Breast epithelium (tissue), 4 donors: ENCODE measurements around the gene GRPR. TPM values are rescaled to one million over a fixed set of nuclear protein-coding genes. Genes with fewer than 3 reads are reported as not detected.

Experiments used
- DNase-seq, 2 donors: peaks; one replicate each; pipeline ENCODE4 v3.0.0-alpha.2; 2019; ENCODE audit warnings: low spot score in 2 of 2
- H3K27ac ChIP-seq, 2 donors: fragments of 200-600 bp; sonication (generic) in 1 of 2; one replicate each; pipeline ENCODE4 v1.5.1; 2016 to 2019; ENCODE audit warnings: mild to moderate bottlenecking in 1 of 2
- H3K27me3 ChIP-seq, 2 donors: fragments of 200-600 bp; sonication (generic) in 1 of 2; one replicate each; pipeline versions ENCODE4 v1.5.1 to v1.6.0; 2017 to 2019; ENCODE audit warnings: control low read depth in 1 of 2, mild to moderate bottlenecking in 1 of 2
- H3K36me3 ChIP-seq: fragments of 200-600 bp; one replicate; pipeline ENCODE4 v1.5.1; 2019
- H3K4me1 ChIP-seq, 2 donors: fragments of 200-600 bp; sonication (generic); one replicate each; pipeline ENCODE4 v1.5.1; 2016 to 2019; ENCODE audit warnings: control low read depth in 1 of 2
- H3K4me3 ChIP-seq, 3 donors: fragments of 200-600 bp; sonication (generic); 1 replicate in 2 of 3; 2 replicates in 1 of 3; pipeline ENCODE4 v1.5.1; 2016 to 2019; ENCODE audit warnings: mild to moderate bottlenecking in 3 of 3, moderate library complexity in 2 of 3
- H3K9me3 ChIP-seq, 2 donors: fragments of 200-600 bp; sonication (generic) in 1 of 2; one replicate each; pipeline ENCODE4 v1.5.1; 2016 to 2019; ENCODE audit warnings: control low read depth in 1 of 2
- CTCF ChIP-seq, 3 donors: fragments of 450-650 bp; IDR thresholded peaks; one replicate each; pipeline ENCODE4 v1.5.1; 2016 to 2017; ENCODE audit warnings: antibody characterized with exemption in 3 of 3, mild to moderate bottlenecking in 3 of 3, moderate library complexity in 3 of 3
- POLR2A ChIP-seq: fragments of 450-650 bp; IDR thresholded peaks from one replicate; pipeline ENCODE4 v1.6.1; 2016; ENCODE audit warnings: antibody characterized with exemption, mild to moderate bottlenecking, moderate library complexity
- POLR2AphosphoS5 ChIP-seq, 3 donors: sonication (generic); formaldehyde crosslinking; IDR thresholded peaks; one replicate each; pipeline ENCODE4 v1.6.1; 2017; ENCODE audit warnings: antibody characterized with exemption in 3 of 3
- intact Hi-C: fragments of 100-400 bp; cut with DNase I; formaldehyde crosslinking; loops from one replicate; pipeline ENCODE4 v1.15.1; 2023; ENCODE audit warnings: low total_unique reads
- total RNA-seq, 3 donors: library from RNA; depleted of rRNA; stranded (reverse); fragments of >200 nt; gene quantifications; one replicate each; pipeline ENCODE4 v1.1.0, GENCODE V29; 2016

The GRPR gene
- total RNA-seq, 3 donors from 2014 or later, result 5.3 to 6.2 TPM; not detected in 1

GRCh38 chrX:16119353-16120220 is 3.8 kb upstream of the GRPR start:
- DNase-seq, result no peak
- Histone ChIP-seq H3K27me3 (peaks cover 0 to 36% of the 10 kb centered on the region in 2 donors), H3K27ac (no peak overlapping the region), H3K36me3 (no peaks in the 10 kb centered on the region), H3K9me3 (peaks cover 0 to 13% of the 10 kb centered on the region in 2 donors), H3K4me1 (no peaks in the 10 kb centered on the region), H3K4me3 (no peak overlapping the region)
- intact Hi-C loops, result no loop called here
- TF ChIP-seq POLR2A (no peak), CTCF (IDR thresholded peaks at IDR 0.05) (no peak), POLR2AphosphoS5 (IDR thresholded peaks at IDR 0.05) (no peak)

- TF ChIP-seq POLR2A, result no peak
- no peak for TF ChIP-seq CTCF (IDR thresholded peaks at IDR 0.05)
- no peak for TF ChIP-seq POLR2AphosphoS5 (IDR thresholded peaks at IDR 0.05)
- no peaks in the 10 kb centered on the region for H3K4me1 ChIP-seq
- intact Hi-C loops, result no loop called here
- H3K9me3 ChIP-seq, result peaks cover 0 to 13% of the 10 kb centered on the region in 2 donors
- no peaks in the 10 kb centered on the region for H3K36me3 ChIP-seq
- no peak for DNase-seq
- peaks cover 0 to 31% of the 10 kb centered on the region in 2 donors for H3K27me3 ChIP-seq
- H3K4me3 ChIP-seq, result no peak overlapping the region
- no peak overlapping the region for H3K27ac ChIP-seq
These were observed 2.9 kb upstream of the GRPR start for GRCh38 chrX:16120431-16120830.

- H3K4me1 ChIP-seq, result no peaks in the 10 kb centered on the region
- peaks cover 0 to 4% of the 10 kb centered on the region in 2 donors for H3K9me3 ChIP-seq
- H3K27ac ChIP-seq, result no peak overlapping the region
- intact Hi-C loops, result no loop called here
- H3K27me3 ChIP-seq, result peaks cover 0 to 35% of the 10 kb centered on the region in 2 donors
- no peak for DNase-seq
- no peaks in the 10 kb centered on the region for H3K36me3 ChIP-seq
- H3K4me3 ChIP-seq, result no peak overlapping the region
- TF ChIP-seq CTCF (IDR thresholded peaks at IDR 0.05), result no peak
- no peak for TF ChIP-seq POLR2AphosphoS5 (IDR thresholded peaks at IDR 0.05)
- no peak for TF ChIP-seq POLR2A
These were observed 836 bp downstream of the GRPR start for GRCh38 chrX:16124201-16124600.

GRCh38 chrX:16125520-16126149 is 2.3 kb downstream of the GRPR start:
- Histone ChIP-seq H3K4me1 (no peaks in the 10 kb centered on the region), H3K27ac (no peak overlapping the region), H3K27me3 (peaks cover 0 to 42% of the 10 kb centered on the region in 2 donors), H3K4me3 (no peak overlapping the region), H3K36me3 (no peaks in the 10 kb centered on the region), H3K9me3 (no peaks in the 10 kb centered on the region)
- no peak for DNase-seq
- intact Hi-C loops, result no loop called here
- TF ChIP-seq POLR2AphosphoS5 (IDR thresholded peaks at IDR 0.05), result no peak
- TF ChIP-seq CTCF (IDR thresholded peaks at IDR 0.05), result no peak
- TF ChIP-seq POLR2A, result no peak

- Histone ChIP-seq H3K36me3 (no peaks in the 10 kb centered on the region), H3K4me1 (no peaks in the 10 kb centered on the region), H3K27me3 (peaks cover 0 to 23% of the 10 kb centered on the region in 2 donors), H3K27ac (no peak overlapping the region), H3K9me3 (no peaks in the 10 kb centered on the region), H3K4me3 (no peak overlapping the region)
- DNase-seq, result no peak
- intact Hi-C loops, result no loop called here
- TF ChIP-seq CTCF (IDR thresholded peaks at IDR 0.05), result no peak
- no peak for TF ChIP-seq POLR2AphosphoS5 (IDR thresholded peaks at IDR 0.05)
- no peak for TF ChIP-seq POLR2A
These were observed 7.3 kb downstream of the GRPR start for GRCh38 chrX:16130707-16131106.
